Neural progenitor cell (in vitro differentiated cells): ENCODE measurements around the gene MAP2. TPM values are rescaled to one million over a fixed set of nuclear protein-coding genes. Genes with fewer than 3 reads are reported as not detected.
A peak's percentile ranks its signal among the peaks of the same experiment; 100 is the strongest.

Experiments used
- DNase-seq: peaks from one replicate; pipeline ENCODE4 v3.0.0-alpha.2; 2016; ENCODE audit warnings: low spot score
- H2AFZ ChIP-seq: fragments of 200-600 bp; sonication (generic); replicated peaks from 2 replicates; pipeline ENCODE4 v1.6.1; 2016; ENCODE audit warnings: antibody characterized with exemption
- H3F3A ChIP-seq: fragments of 200-600 bp; sonication (generic); 2 replicates; pipeline ENCODE4 v1.6.1; 2016; ENCODE audit warnings: antibody characterized with exemption, low read depth
- H3K27ac ChIP-seq: fragments of 200-600 bp; sonication (generic); 2 replicates; pipeline ENCODE4 v1.5.1; 2016; ENCODE audit warnings: mild to moderate bottlenecking
- H3K27me3 ChIP-seq: fragments of 200-600 bp; sonication (generic); 2 replicates; pipeline ENCODE4 v1.6.1; 2016; ENCODE audit warnings: mild to moderate bottlenecking, moderate library complexity
- H3K36me3 ChIP-seq: fragments of 200-600 bp; sonication (generic); 2 replicates; pipeline ENCODE4 v1.5.1; 2016
- H3K4me1 ChIP-seq: fragments of 200-600 bp; sonication (generic); 2 replicates; pipeline ENCODE4 v1.6.1; 2016; ENCODE audit warnings: mixed run types
- H3K4me2 ChIP-seq: fragments of 200-600 bp; sonication (generic); 2 replicates; pipeline ENCODE4 v1.6.1; 2016
- H3K4me3 ChIP-seq: fragments of 200-600 bp; sonication (generic); 2 replicates; pipeline ENCODE4 v1.5.1; 2016
- H3K79me2 ChIP-seq: fragments of 200-600 bp; sonication (generic); 2 replicates; pipeline ENCODE4 v1.6.1; 2016; ENCODE audit warnings: low read depth
- H3K9ac ChIP-seq: fragments of 200-600 bp; sonication (generic); 2 replicates; pipeline ENCODE4 v1.6.1; 2016
- H3K9me3 ChIP-seq: fragments of 200-600 bp; sonication (generic); 2 replicates; pipeline ENCODE4 v1.5.1; 2016; ENCODE audit warnings: low read depth
- H4K20me1 ChIP-seq: fragments of 200-600 bp; sonication (generic); 2 replicates; pipeline ENCODE4 v1.6.1; 2016; ENCODE audit warnings: low read depth
- H3K27ac Mint-ChIP-seq: 3 replicates; pipeline ENCODE4 v1.8.0; 2021; ENCODE audit warnings: mixed read lengths
- H3K27me3 Mint-ChIP-seq: 2 replicates; pipeline ENCODE4 v1.8.0; 2022; ENCODE audit warnings: low read depth, mild to moderate bottlenecking, inconsistent platforms, moderate library complexity, mixed read lengths; ENCODE audit not compliant: insufficient read depth
- H3K36me3 Mint-ChIP-seq: 3 replicates; pipeline ENCODE4 v1.8.0; 2021; ENCODE audit warnings: mixed read lengths
- H3K4me1 Mint-ChIP-seq: 3 replicates; pipeline ENCODE4 v1.8.0; 2021; ENCODE audit warnings: mixed read lengths
- H3K4me3 Mint-ChIP-seq: 3 replicates; pipeline ENCODE4 v1.8.0; 2021; ENCODE audit warnings: mild to moderate bottlenecking, moderate library complexity, mixed read lengths
- H3K9me3 Mint-ChIP-seq: 3 replicates; pipeline ENCODE4 v1.8.0; 2020; ENCODE audit warnings: mixed read lengths
- EZH2 ChIP-seq: fragments of 200-600 bp; sonication (generic); IDR thresholded peaks from 2 replicates; pipeline ENCODE4 v1.6.1; 2017; ENCODE audit warnings: antibody characterized with exemption, mild to moderate bottlenecking, moderate library complexity
- EZH2phosphoT487 ChIP-seq: fragments of 200-600 bp; sonication (generic); IDR thresholded peaks from 2 replicates; pipeline ENCODE4 v1.6.1; 2017; ENCODE audit warnings: antibody characterized with exemption
- total RNA-seq: library from RNA; depleted of rRNA; stranded (reverse); fragments of >200 nt; gene quantifications from 2 replicates; pipeline ENCODE4 v1.2.3, GENCODE V29; 2015; ENCODE audit warnings: low replicate concordance
- TF ChIP-seq, protein P1 (sequence below): fragments of 200-600 bp; sonication (generic); IDR thresholded peaks from 2 replicates; pipeline ENCODE4 v1.5.1; 2017; ENCODE audit warnings: antibody characterized with exemption, mild to moderate bottlenecking

MAP2 gene
- total RNA-seq, 1 donor from 2014 or later = 102 TPM

DNA sequence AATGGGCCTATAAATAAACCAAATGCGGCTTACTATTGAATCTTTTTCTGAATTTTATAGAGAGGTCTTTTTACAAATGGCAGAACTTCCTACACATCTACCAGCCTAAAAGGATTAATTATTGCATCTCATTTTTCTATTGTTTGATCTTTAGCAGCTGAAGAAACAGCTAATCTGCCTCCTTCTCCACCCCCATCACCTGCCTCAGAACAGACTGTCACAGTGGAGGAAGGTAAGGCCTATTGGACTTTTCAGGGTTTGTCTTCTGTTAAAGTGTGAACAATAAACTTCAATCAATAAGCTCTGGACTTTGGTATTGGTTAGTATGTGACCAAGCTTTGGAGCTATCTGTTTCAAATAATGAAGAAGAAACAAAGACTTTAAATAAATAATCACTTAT, 256.7 kb downstream of the MAP2 start:
- Histone ChIP-seq H3K9ac (no peak overlapping the region), H3K4me2 (peak overlapping the region; percentile 33), H3F3A (peaks cover 24% of the 10 kb centered on the region), H3K27me3 (no peaks in the 10 kb centered on the region), H3K4me3 (no peak overlapping the region), H4K20me1 (no peaks in the 10 kb centered on the region), H3K4me1 (peaks cover 37% of the 10 kb centered on the region), H3K79me2 (no peaks in the 10 kb centered on the region), H2AFZ (no peak overlapping the region), H3K9me3 (no peaks in the 10 kb centered on the region), H3K36me3 (peaks cover 5% of the 10 kb centered on the region), H3K27ac (no peak overlapping the region)
- Mint-ChIP-seq H3K4me3 (no peak overlapping the region), H3K27ac (no peak overlapping the region), H3K9me3 (no peaks in the 10 kb centered on the region), H3K27me3 (peaks cover 2% of the 10 kb centered on the region), H3K4me1 (peaks cover 55% of the 10 kb centered on the region), H3K36me3 (peaks cover 36% of the 10 kb centered on the region)
- DNase-seq = no peak
- TF ChIP-seq EZH2phosphoT487 (no peak), EZH2 (no peak)
- TF ChIP-seq, protein P1, sequence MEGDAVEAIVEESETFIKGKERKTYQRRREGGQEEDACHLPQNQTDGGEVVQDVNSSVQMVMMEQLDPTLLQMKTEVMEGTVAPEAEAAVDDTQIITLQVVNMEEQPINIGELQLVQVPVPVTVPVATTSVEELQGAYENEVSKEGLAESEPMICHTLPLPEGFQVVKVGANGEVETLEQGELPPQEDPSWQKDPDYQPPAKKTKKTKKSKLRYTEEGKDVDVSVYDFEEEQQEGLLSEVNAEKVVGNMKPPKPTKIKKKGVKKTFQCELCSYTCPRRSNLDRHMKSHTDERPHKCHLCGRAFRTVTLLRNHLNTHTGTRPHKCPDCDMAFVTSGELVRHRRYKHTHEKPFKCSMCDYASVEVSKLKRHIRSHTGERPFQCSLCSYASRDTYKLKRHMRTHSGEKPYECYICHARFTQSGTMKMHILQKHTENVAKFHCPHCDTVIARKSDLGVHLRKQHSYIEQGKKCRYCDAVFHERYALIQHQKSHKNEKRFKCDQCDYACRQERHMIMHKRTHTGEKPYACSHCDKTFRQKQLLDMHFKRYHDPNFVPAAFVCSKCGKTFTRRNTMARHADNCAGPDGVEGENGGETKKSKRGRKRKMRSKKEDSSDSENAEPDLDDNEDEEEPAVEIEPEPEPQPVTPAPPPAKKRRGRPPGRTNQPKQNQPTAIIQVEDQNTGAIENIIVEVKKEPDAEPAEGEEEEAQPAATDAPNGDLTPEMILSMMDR = no peak

DNA sequence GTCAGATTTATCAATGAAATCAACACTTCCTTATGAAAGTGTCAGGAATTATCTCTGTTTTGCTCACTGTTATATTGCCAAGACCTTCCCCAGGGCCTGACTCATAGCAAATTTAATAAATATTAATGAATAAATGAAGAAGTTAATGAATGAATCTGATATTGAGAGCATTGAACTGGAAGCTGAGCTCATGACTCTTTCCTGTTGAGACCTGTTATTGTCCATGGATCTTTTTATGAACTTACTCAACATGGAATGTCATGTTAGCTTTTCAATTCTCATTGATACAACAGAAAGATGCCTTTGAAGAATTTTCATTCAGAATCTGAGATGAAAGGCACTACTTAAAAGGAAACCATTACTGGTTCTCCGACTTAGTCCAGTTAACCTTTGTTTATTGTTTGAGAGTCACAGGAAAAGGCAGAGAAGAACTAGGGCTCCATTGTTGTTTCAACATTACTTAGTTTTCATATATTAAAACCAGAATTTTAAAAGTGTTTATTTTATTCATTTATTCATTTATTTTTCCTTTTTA, 257.4 kb downstream of the MAP2 start:
- DNase-seq = no peak
- H3K27me3 ChIP-seq = no peaks in the 10 kb centered on the region
- H3K36me3 ChIP-seq = peaks cover 5% of the 10 kb centered on the region
- H3K79me2 ChIP-seq = no peaks in the 10 kb centered on the region
- H3K9me3 ChIP-seq = no peaks in the 10 kb centered on the region
- H3K27ac Mint-ChIP-seq = no peak overlapping the region
- H3K4me3 Mint-ChIP-seq = no peak overlapping the region
- peaks cover 61% of the 10 kb centered on the region for H3K4me1 Mint-ChIP-seq
- H3F3A ChIP-seq = peaks cover 24% of the 10 kb centered on the region
- H3K27ac ChIP-seq = no peak overlapping the region
- peaks cover 32% of the 10 kb centered on the region for H3K36me3 Mint-ChIP-seq
- H3K27me3 Mint-ChIP-seq = peaks cover 2% of the 10 kb centered on the region
- H3K4me3 ChIP-seq = no peak overlapping the region
- H3K4me2 ChIP-seq = no peak overlapping the region
- peaks cover 37% of the 10 kb centered on the region for H3K4me1 ChIP-seq
- H3K9ac ChIP-seq = no peak overlapping the region
- no peak overlapping the region for H2AFZ ChIP-seq
- TF ChIP-seq, protein P1 = no peak
- TF ChIP-seq EZH2phosphoT487 (no peak), EZH2 (no peak)
- no peaks in the 10 kb centered on the region for H4K20me1 ChIP-seq
- no peaks in the 10 kb centered on the region for H3K9me3 Mint-ChIP-seq

DNA sequence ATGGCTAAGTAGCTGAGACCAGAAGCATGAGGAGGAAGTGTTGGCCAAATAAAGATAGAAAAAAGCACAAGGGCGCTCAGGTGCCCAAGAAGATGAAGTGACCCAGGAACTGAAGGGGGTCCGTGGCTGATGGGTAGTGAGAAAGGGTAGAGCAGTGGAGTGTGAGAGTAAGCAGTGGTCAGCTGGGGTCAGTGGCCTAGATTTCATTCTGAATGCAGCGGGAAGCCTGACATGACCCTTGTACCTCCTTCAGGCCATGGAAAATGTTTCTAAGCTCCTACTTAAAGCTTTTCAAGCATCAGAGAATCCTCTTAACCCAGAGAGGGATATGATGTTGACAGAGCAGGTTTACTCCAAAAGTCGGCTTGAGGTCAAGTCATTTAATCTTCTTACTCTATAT, 258.8 kb downstream of the MAP2 start:
- H3K27me3 Mint-ChIP-seq = peaks cover 2% of the 10 kb centered on the region
- peaks cover 24% of the 10 kb centered on the region for H3F3A ChIP-seq
- H4K20me1 ChIP-seq = no peaks in the 10 kb centered on the region
- H3K9ac ChIP-seq = no peak overlapping the region
- no peak overlapping the region for H3K4me3 ChIP-seq
- no peak overlapping the region for H2AFZ ChIP-seq
- no peaks in the 10 kb centered on the region for H3K27me3 ChIP-seq
- H3K4me1 Mint-ChIP-seq = peaks cover 68% of the 10 kb centered on the region
- peak; percentile 55 for DNase-seq
- peak overlapping the region; percentile 17 for H3K4me3 Mint-ChIP-seq
- H3K4me1 ChIP-seq = peaks cover 46% of the 10 kb centered on the region
- no peaks in the 10 kb centered on the region for H3K9me3 Mint-ChIP-seq
- H3K27ac Mint-ChIP-seq = peak overlapping the region; percentile 38
- H3K36me3 Mint-ChIP-seq = peaks cover 31% of the 10 kb centered on the region
- peak overlapping the region; percentile 27 for H3K27ac ChIP-seq
- H3K36me3 ChIP-seq = peaks cover 5% of the 10 kb centered on the region
- TF ChIP-seq, protein P1 = no peak
- no peak for TF ChIP-seq EZH2
- H3K9me3 ChIP-seq = no peaks in the 10 kb centered on the region
- H3K79me2 ChIP-seq = no peaks in the 10 kb centered on the region
- H3K4me2 ChIP-seq = peak overlapping the region; percentile 16
